ENCODE measurements around the gene POMT1. TPM values are rescaled to one million over a fixed set of nuclear protein-coding genes. Genes with fewer than 3 reads are reported as not detected.
A peak's percentile ranks its signal among the peaks of the same experiment; 100 is the strongest.

POMT1 gene
- total and polyA plus RNA-seq, 3 donors from 2014 or later = 99.7 to 118 (median 117) TPM

DNA sequence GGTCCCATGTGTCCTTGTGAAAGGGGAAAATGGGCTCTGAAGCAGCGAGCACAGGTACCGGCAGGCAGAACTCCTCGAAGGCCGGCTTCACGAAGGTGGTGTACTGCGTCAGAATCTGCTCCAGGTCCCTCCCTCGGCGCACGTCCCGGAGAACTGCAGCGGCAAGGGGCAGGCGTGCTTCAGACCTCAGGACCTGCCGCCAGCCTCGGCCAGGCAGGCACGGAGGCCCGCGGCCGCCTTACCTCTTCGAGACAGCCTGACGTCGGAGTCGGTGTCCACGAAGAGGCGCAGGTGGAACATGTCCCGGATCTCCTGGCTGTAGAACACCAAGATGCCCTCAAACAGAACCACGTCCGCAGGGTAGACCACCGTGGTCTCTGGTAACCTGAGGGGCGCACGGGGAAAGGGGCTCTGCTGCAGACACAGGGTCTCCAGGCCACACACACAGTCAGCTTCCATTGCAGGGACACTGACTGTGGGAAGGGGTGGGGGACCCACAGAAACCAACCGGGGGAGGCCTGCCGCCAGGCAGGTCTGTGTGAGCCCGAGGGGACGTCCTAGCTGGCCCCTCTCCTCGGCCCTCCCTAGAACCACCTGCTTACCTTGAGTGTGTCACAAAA lies 26.3 kb downstream of the POMT1 start:
- intact Hi-C loops (cut with DNase I; ENCODE audit: low total_unique reads) = no loop called here
- no peak for DNase-seq
- Histone ChIP-seq H3K27me3 (no peaks in the 10 kb centered on the region), H3K36me3 (ENCODE audit: low read depth, missing control alignments) (no peaks in the 10 kb centered on the region), H3K4me1 (peaks cover 8% of the 10 kb centered on the region), H3K27ac (no peak overlapping the region), H3K4me3 (no peak overlapping the region), H3K9me3 (no peaks in the 10 kb centered on the region)
- WGBS, 2 donors = 92 to 94% methylated on average over 10 to 35 of the region's 35 CpGs
- no peak for TF ChIP-seq POLR2A (IDR thresholded peaks at IDR 0.05)
- TF ChIP-seq, protein P1, sequence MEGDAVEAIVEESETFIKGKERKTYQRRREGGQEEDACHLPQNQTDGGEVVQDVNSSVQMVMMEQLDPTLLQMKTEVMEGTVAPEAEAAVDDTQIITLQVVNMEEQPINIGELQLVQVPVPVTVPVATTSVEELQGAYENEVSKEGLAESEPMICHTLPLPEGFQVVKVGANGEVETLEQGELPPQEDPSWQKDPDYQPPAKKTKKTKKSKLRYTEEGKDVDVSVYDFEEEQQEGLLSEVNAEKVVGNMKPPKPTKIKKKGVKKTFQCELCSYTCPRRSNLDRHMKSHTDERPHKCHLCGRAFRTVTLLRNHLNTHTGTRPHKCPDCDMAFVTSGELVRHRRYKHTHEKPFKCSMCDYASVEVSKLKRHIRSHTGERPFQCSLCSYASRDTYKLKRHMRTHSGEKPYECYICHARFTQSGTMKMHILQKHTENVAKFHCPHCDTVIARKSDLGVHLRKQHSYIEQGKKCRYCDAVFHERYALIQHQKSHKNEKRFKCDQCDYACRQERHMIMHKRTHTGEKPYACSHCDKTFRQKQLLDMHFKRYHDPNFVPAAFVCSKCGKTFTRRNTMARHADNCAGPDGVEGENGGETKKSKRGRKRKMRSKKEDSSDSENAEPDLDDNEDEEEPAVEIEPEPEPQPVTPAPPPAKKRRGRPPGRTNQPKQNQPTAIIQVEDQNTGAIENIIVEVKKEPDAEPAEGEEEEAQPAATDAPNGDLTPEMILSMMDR (IDR thresholded peaks at IDR 0.05) = no peak

DNA sequence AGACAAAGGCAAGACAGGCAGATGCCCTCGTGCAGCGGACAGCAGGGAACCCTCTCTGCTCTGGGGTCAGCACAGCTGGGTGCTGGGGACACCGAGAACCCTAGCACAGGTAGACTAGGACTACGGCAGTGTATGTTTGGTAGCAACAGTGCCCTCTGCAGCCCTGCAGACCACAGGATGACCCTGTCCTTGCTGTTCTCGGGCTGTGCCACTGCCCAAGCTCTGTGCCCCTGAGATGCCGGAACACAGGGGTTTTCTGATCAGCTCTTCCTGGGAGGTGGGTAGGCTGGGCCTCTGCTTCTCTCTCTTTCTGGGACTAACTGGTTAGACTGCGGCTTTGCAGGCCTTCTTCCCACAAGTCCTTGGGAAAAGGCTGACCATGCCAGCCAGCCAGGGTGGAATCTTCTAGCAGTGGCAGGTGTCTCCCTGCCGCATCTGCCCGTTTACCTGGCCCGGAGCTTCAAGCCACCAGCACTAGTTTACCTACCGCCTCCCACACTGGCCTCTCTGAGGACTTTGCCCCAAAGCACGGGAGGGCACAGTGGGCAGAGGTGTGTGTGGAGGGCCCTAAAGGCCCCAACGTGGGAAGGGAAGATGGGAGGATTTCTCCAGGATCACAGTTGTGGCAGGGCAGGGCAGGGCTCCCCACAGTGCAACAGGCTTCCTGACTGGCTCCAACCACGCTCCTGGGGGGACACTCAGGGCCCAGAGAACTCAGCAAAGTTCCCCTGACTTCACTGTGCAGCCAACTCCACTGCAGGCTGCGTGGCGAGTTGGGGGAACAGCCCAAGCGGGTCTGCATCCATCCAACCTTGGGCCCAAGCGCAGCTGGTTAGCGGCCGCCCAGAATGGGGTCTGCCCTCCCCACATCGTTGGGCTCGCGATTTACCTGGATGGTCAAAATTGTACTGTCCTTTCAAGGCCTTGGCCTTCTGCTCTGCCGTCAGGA lies 27.2 kb downstream of the POMT1 start:
- 50 to 63% methylated on average over 16 to 23 of the region's 24 CpGs for WGBS, 2 donors
- peak overlapping the region; percentile 85 to 91 for H3K4me3 ChIP-seq
- no peak for DNase-seq
- intact Hi-C loops (cut with DNase I; ENCODE audit: low total_unique reads) = no loop called here
- TF ChIP-seq POLR2A (IDR thresholded peaks at IDR 0.05) = no peak
- TF ChIP-seq, protein P1 (IDR thresholded peaks at IDR 0.05) = no peak
- H3K27me3 ChIP-seq = no peaks in the 10 kb centered on the region
- peaks cover 8% of the 10 kb centered on the region for H3K4me1 ChIP-seq
- H3K36me3 ChIP-seq (ENCODE audit: low read depth, missing control alignments) = no peaks in the 10 kb centered on the region
- no peaks in the 10 kb centered on the region for H3K9me3 ChIP-seq
- H3K27ac ChIP-seq = peak overlapping the region in 1 of 2 donors; percentile 36

DNA sequence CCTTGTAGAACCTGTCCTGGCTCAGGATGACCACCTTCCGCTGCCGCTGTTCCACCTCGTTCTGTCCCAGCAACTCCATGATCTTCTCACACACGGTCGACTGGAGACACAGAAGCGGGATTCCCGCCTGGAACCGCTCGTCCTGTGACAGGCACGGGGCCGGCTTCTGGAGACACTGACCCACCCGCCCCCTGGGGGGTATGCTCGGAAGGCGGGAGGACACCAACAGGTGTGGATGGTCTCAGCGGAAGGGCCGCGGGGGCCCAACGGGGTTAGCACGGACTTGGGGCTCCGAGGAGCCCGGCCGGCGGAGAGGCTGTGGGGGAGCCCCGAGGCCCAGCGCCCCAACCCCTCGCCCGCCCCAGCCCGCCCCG lies 27.8 kb downstream of the POMT1 start:
- H3K27ac ChIP-seq = peak overlapping the region in 1 of 2 donors; percentile 36
- intact Hi-C loops (cut with DNase I; ENCODE audit: low total_unique reads) = no loop called here
- WGBS, 2 donors = 1% methylated on average over 14 of the region's 29 CpGs; no CpG with 5 or more reads in 1 of the 2 donors

DNA sequence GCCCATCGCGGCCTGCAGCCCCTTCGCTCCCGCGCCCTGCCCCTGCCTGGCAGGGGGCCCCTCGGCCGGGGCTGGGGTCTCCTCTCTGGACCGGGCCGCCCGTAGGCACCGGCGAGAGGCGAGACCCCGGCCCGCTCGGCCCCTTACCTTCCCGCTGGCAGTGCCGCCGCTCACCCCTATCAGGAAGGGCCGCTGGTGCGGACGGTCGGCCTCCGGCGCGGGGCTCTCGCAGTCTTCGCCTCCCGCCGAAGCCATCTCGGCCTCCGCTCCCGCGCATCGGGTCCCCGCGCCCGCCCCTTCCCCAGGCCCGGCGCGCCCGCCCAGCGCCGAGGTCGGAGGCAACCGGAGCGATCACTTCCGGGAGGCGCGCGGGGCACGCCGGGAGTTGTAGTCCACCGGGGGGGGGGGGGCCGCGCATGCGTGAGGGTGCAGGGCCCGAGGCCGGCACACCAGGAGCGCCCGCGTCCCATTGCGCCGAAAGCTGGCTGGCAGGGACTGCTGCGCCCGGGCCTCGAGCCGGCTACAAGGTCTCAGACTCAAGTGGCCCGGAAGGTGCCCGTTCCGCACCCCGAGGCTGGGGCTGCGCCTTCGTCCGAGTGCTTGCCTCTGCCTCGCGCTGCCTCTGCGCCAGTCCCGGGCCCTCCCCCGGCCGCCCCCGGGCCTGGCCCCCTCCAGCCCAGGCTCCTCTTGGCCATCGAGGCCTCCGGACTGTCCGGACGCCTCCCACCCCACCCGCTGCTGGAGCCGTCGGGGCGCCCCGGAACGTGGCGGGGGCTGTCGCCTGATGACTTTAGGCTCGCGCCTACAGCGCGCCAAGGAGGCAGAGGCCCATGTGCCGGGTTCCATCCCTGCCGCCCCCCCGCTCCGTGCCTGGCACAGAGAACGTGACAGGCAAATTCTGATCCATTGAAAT lies 28.5 kb downstream of the POMT1 start, which contains the start of gene UCK1:
Gene UCK1, minus strand, starts transcription at position 344 of the 913 bp plus-strand sequence. Its CDS starts 89 bp downstream, at position 255.
- Histone ChIP-seq H3K36me3 (ENCODE audit: low read depth, missing control alignments) (no peaks in the 10 kb centered on the region), H3K27ac (peak within 1 kb of the TSS; percentile 36 to 47), H3K27me3 (no peaks in the 10 kb centered on the region), H3K4me1 (peaks cover 8% of the 10 kb centered on the region), H3K9me3 (no peaks in the 10 kb centered on the region), H3K4me3 (peak within 1 kb of the TSS; percentile 85 to 91)
- 0 to 14% methylated on average over 7 to 23 of the region's 103 CpGs for WGBS, 2 donors
- TF ChIP-seq POLR2A (IDR thresholded peaks at IDR 0.05) = no peak
- TF ChIP-seq, protein P1 (IDR thresholded peaks at IDR 0.05) = peak in 1 of 3 experiments; percentile 15
- DNase-seq = peak; percentile 80
- intact Hi-C loops (cut with DNase I; ENCODE audit: low total_unique reads) = no loop called here

More for the DNA sequence above, 27.8 kb downstream of the POMT1 start:
- Histone ChIP-seq H3K4me1 (peaks cover 8% of the 10 kb centered on the region), H3K9me3 (no peaks in the 10 kb centered on the region), H3K4me3 (peak overlapping the region; percentile 85 to 91), H3K36me3 (ENCODE audit: low read depth, missing control alignments) (no peaks in the 10 kb centered on the region), H3K27me3 (no peaks in the 10 kb centered on the region)
- TF ChIP-seq POLR2A (IDR thresholded peaks at IDR 0.05) = no peak
- TF ChIP-seq, protein P1 (IDR thresholded peaks at IDR 0.05) = peak in 1 of 3 experiments; percentile 17
- DNase-seq = peak; percentile 71

Data from testis (tissue), 3 donors.